GM23338 (cell line): ENCODE results near the gene SMG1. TPM values are rescaled to one million over a fixed set of nuclear protein-coding genes. Genes with fewer than 3 reads are reported as not detected.

Source experiments
- ATAC-seq: fragments of 200-7000 bp; cut with Tn5 transposase; 3 replicates; pipeline ENCODE4 v1.9.1; 2020
- DNase-seq: peaks from one replicate; pipeline ENCODE4 v3.0.0-alpha.2; 2015; ENCODE audit warnings: low spot score
- H2AFZ ChIP-seq: fragments of 200-600 bp; sonication (generic); 2 replicates; pipeline ENCODE4 v1.8.0; 2016; ENCODE audit warnings: antibody characterized with exemption, mild to moderate bottlenecking, moderate library complexity
- H3F3A ChIP-seq: fragments of 200-600 bp; sonication (generic); replicated peaks from 2 replicates; pipeline ENCODE4 v1.8.0; 2017; ENCODE audit warnings: antibody characterized with exemption, mixed run types, low read depth
- H3K27ac ChIP-seq: fragments of 200-600 bp; sonication (generic); 2 replicates; pipeline ENCODE4 v1.6.1; 2016; ENCODE audit warnings: low read depth
- H3K27me3 ChIP-seq: fragments of 200-600 bp; sonication (generic); 2 replicates; pipeline ENCODE4 v1.8.0; 2016; ENCODE audit warnings: mild to moderate bottlenecking, mixed run types, moderate library complexity; ENCODE audit not compliant: insufficient read depth
- H3K36me3 ChIP-seq: fragments of 200-600 bp; sonication (generic); 2 replicates; pipeline ENCODE4 v1.8.0; 2016; ENCODE audit warnings: mild to moderate bottlenecking; ENCODE audit not compliant: insufficient read depth
- H3K4me1 ChIP-seq: fragments of 200-600 bp; sonication (generic); 2 replicates; pipeline ENCODE4 v1.8.0; 2016; ENCODE audit warnings: mild to moderate bottlenecking, moderate library complexity; ENCODE audit not compliant: insufficient read depth
- H3K4me2 ChIP-seq: fragments of 200-600 bp; sonication (generic); 2 replicates; pipeline ENCODE4 v1.7.1; 2017; ENCODE audit warnings: mixed run types
- H3K4me3 ChIP-seq: fragments of 200-600 bp; sonication (generic); 2 replicates; pipeline ENCODE4 v1.6.1; 2016; ENCODE audit warnings: mixed run types
- H3K79me2 ChIP-seq: fragments of 200-600 bp; sonication (generic); replicated peaks from 2 replicates; pipeline ENCODE4 v1.8.0; 2017; ENCODE audit warnings: mild to moderate bottlenecking; ENCODE audit not compliant: insufficient read depth
- H3K9me2 ChIP-seq: fragments of 200-600 bp; sonication (generic); 2 replicates; pipeline ENCODE4 v1.8.0; 2017; ENCODE audit not compliant: insufficient read depth
- H4K20me1 ChIP-seq: fragments of 200-600 bp; sonication (generic); replicated peaks from 2 replicates; pipeline ENCODE4 v1.8.0; 2017; ENCODE audit warnings: mild to moderate bottlenecking; ENCODE audit not compliant: insufficient read depth
- H3K27ac Mint-ChIP-seq: 2 replicates; pipeline ENCODE4 v1.8.0; 2020; ENCODE audit warnings: inconsistent platforms, mild to moderate bottlenecking, moderate library complexity, mixed read lengths
- H3K27me3 Mint-ChIP-seq: 3 replicates; pipeline ENCODE4 v1.8.0; 2022; ENCODE audit warnings: low read depth, mild to moderate bottlenecking, moderate library complexity, mixed read lengths, inconsistent platforms; ENCODE audit not compliant: insufficient read depth, poor library complexity
- H3K36me3 Mint-ChIP-seq: 3 replicates; pipeline ENCODE4 v1.8.0; 2021; ENCODE audit warnings: low read depth, mild to moderate bottlenecking, inconsistent platforms, moderate library complexity, mixed read lengths
- H3K4me1 Mint-ChIP-seq: 3 replicates; pipeline ENCODE4 v1.8.0; 2020; ENCODE audit warnings: mild to moderate bottlenecking, inconsistent platforms, mixed read lengths
- H3K4me3 Mint-ChIP-seq: 3 replicates; pipeline ENCODE4 v1.8.0; 2021; ENCODE audit warnings: moderate library complexity, mild to moderate bottlenecking, inconsistent platforms, mixed read lengths
- H3K9me3 Mint-ChIP-seq: 3 replicates; pipeline ENCODE4 v1.8.0; 2020; ENCODE audit warnings: moderate library complexity, mild to moderate bottlenecking, inconsistent platforms, mixed read lengths
- CREB1 ChIP-seq: fragments of 250-450 bp; sonication (Bioruptor Pico); IDR thresholded peaks from 2 replicates; pipeline ENCODE4 v1.5.0; 2020; ENCODE audit warnings: low read depth, mild to moderate bottlenecking, moderate library complexity
- CTCF ChIP-seq, 2 experiments: fragments of 200-600 bp in 1 of 2; sonication (generic) in 1 of 2; conservative IDR thresholded peaks; 2 replicates each; pipeline versions ENCODE4 v1.5.1 to v1.6.1; 2016 to 2017; ENCODE audit warnings: antibody characterized with exemption in 2 of 2, low read depth in 2 of 2, mild to moderate bottlenecking in 2 of 2, moderate library complexity in 1 of 2
- ETS1 ChIP-seq: IDR thresholded peaks from 2 replicates; pipeline ENCODE4 v1.6.1; 2016; ENCODE audit warnings: antibody characterized with exemption
- EZH2 ChIP-seq: fragments of 200-600 bp; sonication (generic); IDR thresholded peaks from one replicate; pipeline ENCODE4 v1.8.0; 2017; ENCODE audit warnings: antibody characterized with exemption, mild to moderate bottlenecking, low read depth; ENCODE audit not compliant: unreplicated experiment
- EZH2phosphoT487 ChIP-seq: fragments of 200-600 bp; sonication (generic); IDR thresholded peaks from one replicate; pipeline ENCODE4 v1.8.1; 2018; ENCODE audit warnings: antibody characterized with exemption; ENCODE audit not compliant: unreplicated experiment
- JUNB ChIP-seq: IDR thresholded peaks from one replicate; pipeline ENCODE4 v1.6.1; 2016; ENCODE audit warnings: antibody characterized with exemption; ENCODE audit not compliant: unreplicated experiment
- NANOG ChIP-seq: IDR thresholded peaks from 2 replicates; pipeline ENCODE4 v1.6.1; 2016; ENCODE audit warnings: antibody characterized with exemption, borderline replicate concordance
- POLR2AphosphoS5 ChIP-seq: IDR thresholded peaks from 2 replicates; pipeline ENCODE4 v1.6.1; 2016; ENCODE audit warnings: antibody characterized with exemption, low read depth
- REST ChIP-seq: IDR thresholded peaks from one replicate; pipeline ENCODE4 v1.6.1; 2018; ENCODE audit warnings: antibody characterized with exemption; ENCODE audit not compliant: unreplicated experiment
- STAT1 ChIP-seq: IDR thresholded peaks from one replicate; pipeline ENCODE4 v1.6.1; 2016; ENCODE audit warnings: antibody characterized with exemption; ENCODE audit not compliant: unreplicated experiment
- ZNF114 ChIP-seq: fragments of 250-450 bp; sonication (Bioruptor Pico); IDR thresholded peaks from 2 replicates; pipeline ENCODE4 v1.5.0; 2020; ENCODE audit warnings: mild to moderate bottlenecking, moderate library complexity
- ZNF331 ChIP-seq: fragments of 250-450 bp; sonication (Bioruptor Pico); IDR thresholded peaks from 2 replicates; pipeline ENCODE4 v1.5.0; 2020; ENCODE audit warnings: low read depth, mild to moderate bottlenecking, moderate library complexity
- ZNF462 ChIP-seq: fragments of 250-450 bp; sonication (Bioruptor Pico); IDR thresholded peaks from 2 replicates; pipeline ENCODE4 v1.5.0; 2020; ENCODE audit warnings: mild to moderate bottlenecking, moderate library complexity
- polyA plus RNA-seq: library from polyadenylated mRNA; unstranded; fragments of >200 nt; fragmentation: Nextera tagmentation; extraction: Ambion mirVana; gene quantifications from 2 replicates; pipeline ENCODE4 v1.2.1, GENCODE V29; 2016
- total RNA-seq: library from RNA; depleted of rRNA; stranded (reverse); fragments of >200 nt; shearing (Covaris generic); gene quantifications from 2 replicates; pipeline ENCODE4 v1.2.3, GENCODE V29; 2014

SMG1 gene
- total and polyA plus RNA-seq, 2 experiments from 2014 or later = 18.6 to 119 TPM

- peaks cover 71% of the 10 kb centered on the region for H3K36me3 Mint-ChIP-seq
These were observed 109.9 kb downstream of the SMG1 start for GRCh38 chr16:18816286-18816685.

More at GRCh38 chr16:18816286-18816685, 109.9 kb downstream of the SMG1 start:
- Histone ChIP-seq H4K20me1 (no peaks in the 10 kb centered on the region; the same call in 1 of the 2 replicates), H3K4me1 (no peaks in the 10 kb centered on the region), H3K9me2 (no peaks in the 10 kb centered on the region), H3K79me2 (no peaks in the 10 kb centered on the region), H3K36me3 (peaks cover 62% of the 10 kb centered on the region), H2AFZ (no peak overlapping the region), H3F3A (peaks cover 5% of the 10 kb centered on the region; the same call in 1 of the 2 replicates), H3K27me3 (no peaks in the 10 kb centered on the region), H3K4me3 (no peak overlapping the region), H3K4me2 (no peak overlapping the region), H3K27ac (no peak overlapping the region)
- H3K4me3 Mint-ChIP-seq = no peak overlapping the region
- H3K9me3 Mint-ChIP-seq = no peaks in the 10 kb centered on the region
- H3K27me3 Mint-ChIP-seq = no peaks in the 10 kb centered on the region
- no peak overlapping the region for H3K27ac Mint-ChIP-seq
- TF ChIP-seq STAT1 (no peak), ZNF462 (CRISPR knock-in tag) (no peak), CTCF (conservative IDR thresholded peaks at IDR 0.05; ENCODE audit: low read depth in 2 of 2) (no peak), ETS1 (no peak), NANOG (no peak), EZH2phosphoT487 (no peak), EZH2 (no peak), ZNF114 (no peak), CREB1 (CRISPR knock-in tag) (no peak), JUNB (no peak), ZNF331 (CRISPR knock-in tag) (no peak), POLR2AphosphoS5 (no peak), REST (no peak)
- ATAC-seq = no peak
- no peak for DNase-seq
- no peaks in the 10 kb centered on the region for H3K4me1 Mint-ChIP-seq
